HEK293 (cell line): Measurements from ENCODE around the gene SAMHD1.

Source experiments
- CTCF ChIA-PET: fragments of 350-600 bp; formaldehyde crosslinking; extraction: SDS; loops from one replicate; lab custom pipeline; 2021; ENCODE audit warnings: antibody characterized with exemption; lab: Yijun Ruan, JAX
- POLR2A ChIA-PET: fragments of 300-600 bp; formaldehyde crosslinking; extraction: SDS; loops from one replicate; lab custom pipeline; 2020; ENCODE audit warnings: antibody characterized with exemption, inconsistent platforms; lab: Yijun Ruan, JAX
- H3K27ac ChIP-seq: fragments of 200-500 bp; sonication (Bioruptor generic); 2 replicates; pipeline ENCODE4 v1.5.1; 2014; ENCODE audit warnings: low read depth, low read length, control low read depth, inconsistent platforms; ENCODE audit errors: extremely low read depth
- H3K36me3 ChIP-seq, 2 experiments: fragments of 200-500 bp in 1 of 2; sonication (Bioruptor generic) in 1 of 2; 1 replicate in 1 of 2; 2 replicates in 1 of 2; pipeline ENCODE4 v1.5.1; 2014 to 2017; ENCODE audit warnings: inconsistent platforms in 2 of 2, low read length in 2 of 2; ENCODE audit not compliant: control insufficient read depth in 2 of 2, insufficient read depth in 1 of 2
- H3K4me1 ChIP-seq: fragments of 200-500 bp; sonication (Bioruptor generic); 2 replicates; pipeline ENCODE4 v1.5.1; 2014; ENCODE audit warnings: mild to moderate bottlenecking, low read length, inconsistent platforms; ENCODE audit not compliant: control insufficient read depth, insufficient read depth
- H3K4me3 ChIP-seq: 2 replicates; pipeline ENCODE4 v1.5.1; 2011; ENCODE audit warnings: low read depth, mild to moderate bottlenecking, control low read depth, low read length, moderate library complexity
- H3K9me3 ChIP-seq: fragments of 200-500 bp; sonication (Bioruptor generic); 2 replicates; pipeline ENCODE4 v1.5.1; 2014; ENCODE audit warnings: low read depth, low read length, inconsistent platforms; ENCODE audit not compliant: control insufficient read depth, insufficient read depth
- GFI1B ChIP-seq: fragments of 450-650 bp; formaldehyde crosslinking; IDR thresholded peaks from 2 replicates; pipeline ENCODE4 v1.5.1; 2016; ENCODE audit warnings: missing biosample characterization, missing genetic modification characterization
- IKZF3 ChIP-seq: fragments of 450-650 bp; IDR thresholded peaks from 2 replicates; pipeline ENCODE4 v1.5.0; 2018; ENCODE audit warnings: missing biosample characterization, mild to moderate bottlenecking, missing genetic modification characterization, moderate library complexity
- KLF7 ChIP-seq: fragments of 450-650 bp; formaldehyde crosslinking; IDR thresholded peaks from 2 replicates; pipeline ENCODE4 v1.5.1; 2016; ENCODE audit warnings: missing biosample characterization, missing genetic modification characterization, borderline replicate concordance
- SCRT2 ChIP-seq: fragments of 450-650 bp; formaldehyde crosslinking; IDR thresholded peaks from 2 replicates; pipeline ENCODE4 v1.5.1; 2016; ENCODE audit warnings: missing biosample characterization, missing genetic modification characterization
- SP7 ChIP-seq: fragments of 450-650 bp; formaldehyde crosslinking; IDR thresholded peaks from 2 replicates; pipeline ENCODE4 v1.5.1; 2016; ENCODE audit warnings: missing biosample characterization, missing genetic modification characterization
- TSHZ1 ChIP-seq: fragments of 450-650 bp; formaldehyde crosslinking; IDR thresholded peaks from 2 replicates; pipeline ENCODE4 v1.5.1; 2016; ENCODE audit warnings: missing biosample characterization, missing genetic modification characterization, borderline replicate concordance
- WT1 ChIP-seq: fragments of 450-650 bp; formaldehyde crosslinking; IDR thresholded peaks from 2 replicates; pipeline ENCODE4 v1.5.1; 2016; ENCODE audit warnings: missing biosample characterization, missing genetic modification characterization
- ZNF121 ChIP-seq: fragments of 450-650 bp; formaldehyde crosslinking; IDR thresholded peaks from 2 replicates; pipeline ENCODE4 v1.5.1; 2016; ENCODE audit warnings: missing biosample characterization, missing genetic modification characterization
- ZNF132 ChIP-seq: fragments of 450-650 bp; formaldehyde crosslinking; IDR thresholded peaks from 2 replicates; pipeline ENCODE4 v1.5.1; 2017; ENCODE audit warnings: missing biosample characterization, missing genetic modification characterization, borderline replicate concordance
- ZNF16 ChIP-seq: fragments of 450-650 bp; formaldehyde crosslinking; IDR thresholded peaks from 2 replicates; pipeline ENCODE4 v1.5.1; 2016; ENCODE audit warnings: low read depth, missing biosample characterization, missing genetic modification characterization
- ZNF2 ChIP-seq: fragments of 450-650 bp; formaldehyde crosslinking; IDR thresholded peaks from 2 replicates; pipeline ENCODE4 v1.5.1; 2016; ENCODE audit warnings: missing biosample characterization, missing genetic modification characterization
- ZNF274 ChIP-seq, 2 experiments: fragments of 200-500 bp in 1 of 2; fragments of 450-650 bp in 1 of 2; sonication (Bioruptor generic) in 1 of 2; formaldehyde crosslinking in 1 of 2; IDR thresholded peaks; 2 replicates each; pipeline versions ENCODE4 v1.5.1 to v1.6.1; 2014 to 2016; ENCODE audit warnings: borderline replicate concordance in 1 of 2, inconsistent platforms in 1 of 2, low read length in 1 of 2, missing biosample characterization in 1 of 2, missing genetic modification characterization in 1 of 2
- ZNF335 ChIP-seq: fragments of 450-650 bp; formaldehyde crosslinking; conservative IDR thresholded peaks from 2 replicates; pipeline ENCODE4 v1.5.1; 2016; ENCODE audit warnings: missing biosample characterization, missing genetic modification characterization
- ZNF341 ChIP-seq: fragments of 450-650 bp; formaldehyde crosslinking; IDR thresholded peaks from 2 replicates; pipeline ENCODE4; 2016; ENCODE audit warnings: low read depth, missing biosample characterization, missing genetic modification characterization
- ZNF433 ChIP-seq: fragments of 450-650 bp; formaldehyde crosslinking; IDR thresholded peaks from 2 replicates; pipeline ENCODE4 v1.5.1; 2016; ENCODE audit warnings: missing biosample characterization, missing genetic modification characterization, low read depth
- ZNF514 ChIP-seq: fragments of 450-650 bp; formaldehyde crosslinking; IDR thresholded peaks from 2 replicates; pipeline ENCODE4 v1.5.1; 2016; ENCODE audit warnings: missing biosample characterization, missing genetic modification characterization
- ZNF600 ChIP-seq: fragments of 450-650 bp; formaldehyde crosslinking; IDR thresholded peaks from 2 replicates; pipeline ENCODE4 v1.5.1; 2016; ENCODE audit warnings: missing biosample characterization, missing genetic modification characterization
- ZNF624 ChIP-seq: fragments of 450-650 bp; formaldehyde crosslinking; IDR thresholded peaks from 2 replicates; pipeline ENCODE4 v1.5.1; 2017; ENCODE audit warnings: missing biosample characterization, missing genetic modification characterization
- ZNF654 ChIP-seq: fragments of 450-650 bp; formaldehyde crosslinking; IDR thresholded peaks from 2 replicates; pipeline ENCODE4 v1.5.1; 2016; ENCODE audit warnings: low read depth, missing biosample characterization, missing genetic modification characterization
- ZNF664 ChIP-seq: fragments of 450-650 bp; formaldehyde crosslinking; IDR thresholded peaks from 2 replicates; pipeline ENCODE4 v1.5.1; 2016; ENCODE audit warnings: missing biosample characterization, missing genetic modification characterization
- TF ChIP-seq, protein P1 (sequence below): fragments of 450-650 bp; formaldehyde crosslinking; IDR thresholded peaks from 2 replicates; pipeline ENCODE4 v1.5.1; 2016; ENCODE audit warnings: missing biosample characterization, missing genetic modification characterization
- TF ChIP-seq, protein P2 (sequence below): fragments of 450-650 bp; formaldehyde crosslinking; IDR thresholded peaks from 2 replicates; pipeline ENCODE4 v1.5.1; 2016; ENCODE audit warnings: missing biosample characterization, missing genetic modification characterization, borderline replicate concordance
- TF ChIP-seq, protein P3 (sequence below): fragments of 450-650 bp; formaldehyde crosslinking; IDR thresholded peaks from 2 replicates; pipeline ENCODE4 v1.5.1; 2017; ENCODE audit warnings: missing biosample characterization, missing genetic modification characterization

The SAMHD1 gene

GRCh38 chr20:36950414-36951197, 902 bp downstream of the SAMHD1 start:
- ChIA-PET POLR2A (no interaction called here), CTCF (no interaction called here)
- Histone ChIP-seq H3K36me3 (peaks cover 0 to under 1% of the 10 kb centered on the region in 2 experiments; a peak in 2 of 3 replicates), H3K27ac (peak overlapping the region; percentile 51; the same call in 1 of the 2 replicates), H3K9me3 (no peaks in the 10 kb centered on the region), H3K4me1 (peaks cover 6% of the 10 kb centered on the region), H3K4me3 (peak overlapping the region; percentile 88)
- TF ChIP-seq ZNF341 (tag by site-specific recombination) (peak; percentile 36; the same call in 1 of the 2 replicates), ZNF16 (tag by site-specific recombination) (no peak), ZNF2 (tag by site-specific recombination) (no peak), ZNF274 (IDR thresholded peaks at IDR 0.05; ENCODE audit: low read length) (no peak), ZNF274 (tag by site-specific recombination; IDR thresholded peaks at IDR 0.05; ENCODE audit: borderline replicate concordance) (no peak), ZNF514 (tag by site-specific recombination) (no peak), TSHZ1 (tag by site-specific recombination) (no peak), ZNF433 (tag by site-specific recombination) (no peak), IKZF3 (tag by site-specific recombination) (peak; percentile 44), ZNF600 (tag by site-specific recombination) (peak; percentile 97), ZNF335 (tag by site-specific recombination) (0 out of 2 replicates have a peak, but pooled peaks have one; percentile 68), SCRT2 (tag by site-specific recombination) (0 out of 2 replicates have a peak, but pooled peaks have one; percentile 7), ZNF121 (tag by site-specific recombination) (peak; percentile 25; the same call in 1 of the 2 replicates)
- TF ChIP-seq, protein P1, sequence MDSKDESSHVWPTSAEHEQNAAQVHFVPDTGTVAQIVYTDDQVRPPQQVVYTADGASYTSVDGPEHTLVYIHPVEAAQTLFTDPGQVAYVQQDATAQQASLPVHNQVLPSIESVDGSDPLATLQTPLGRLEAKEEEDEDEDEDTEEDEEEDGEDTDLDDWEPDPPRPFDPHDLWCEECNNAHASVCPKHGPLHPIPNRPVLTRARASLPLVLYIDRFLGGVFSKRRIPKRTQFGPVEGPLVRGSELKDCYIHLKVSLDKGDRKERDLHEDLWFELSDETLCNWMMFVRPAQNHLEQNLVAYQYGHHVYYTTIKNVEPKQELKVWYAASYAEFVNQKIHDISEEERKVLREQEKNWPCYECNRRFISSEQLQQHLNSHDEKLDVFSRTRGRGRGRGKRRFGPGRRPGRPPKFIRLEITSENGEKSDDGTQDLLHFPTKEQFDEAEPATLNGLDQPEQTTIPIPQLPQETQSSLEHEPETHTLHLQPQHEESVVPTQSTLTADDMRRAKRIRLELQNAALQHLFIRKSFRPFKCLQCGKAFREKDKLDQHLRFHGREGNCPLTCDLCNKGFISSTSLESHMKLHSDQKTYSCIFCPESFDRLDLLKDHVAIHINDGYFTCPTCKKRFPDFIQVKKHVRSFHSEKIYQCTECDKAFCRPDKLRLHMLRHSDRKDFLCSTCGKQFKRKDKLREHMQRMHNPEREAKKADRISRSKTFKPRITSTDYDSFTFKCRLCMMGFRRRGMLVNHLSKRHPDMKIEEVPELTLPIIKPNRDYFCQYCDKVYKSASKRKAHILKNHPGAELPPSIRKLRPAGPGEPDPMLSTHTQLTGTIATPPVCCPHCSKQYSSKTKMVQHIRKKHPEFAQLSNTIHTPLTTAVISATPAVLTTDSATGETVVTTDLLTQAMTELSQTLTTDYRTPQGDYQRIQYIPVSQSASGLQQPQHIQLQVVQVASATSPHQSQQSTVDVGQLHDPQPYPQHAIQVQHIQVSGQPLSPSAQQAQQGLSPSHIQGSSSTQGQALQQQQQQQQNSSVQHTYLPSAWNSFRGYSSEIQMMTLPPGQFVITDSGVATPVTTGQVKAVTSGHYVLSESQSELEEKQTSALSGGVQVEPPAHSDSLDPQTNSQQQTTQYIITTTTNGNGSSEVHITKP = peak; percentile 59
- TF ChIP-seq, protein P2, sequence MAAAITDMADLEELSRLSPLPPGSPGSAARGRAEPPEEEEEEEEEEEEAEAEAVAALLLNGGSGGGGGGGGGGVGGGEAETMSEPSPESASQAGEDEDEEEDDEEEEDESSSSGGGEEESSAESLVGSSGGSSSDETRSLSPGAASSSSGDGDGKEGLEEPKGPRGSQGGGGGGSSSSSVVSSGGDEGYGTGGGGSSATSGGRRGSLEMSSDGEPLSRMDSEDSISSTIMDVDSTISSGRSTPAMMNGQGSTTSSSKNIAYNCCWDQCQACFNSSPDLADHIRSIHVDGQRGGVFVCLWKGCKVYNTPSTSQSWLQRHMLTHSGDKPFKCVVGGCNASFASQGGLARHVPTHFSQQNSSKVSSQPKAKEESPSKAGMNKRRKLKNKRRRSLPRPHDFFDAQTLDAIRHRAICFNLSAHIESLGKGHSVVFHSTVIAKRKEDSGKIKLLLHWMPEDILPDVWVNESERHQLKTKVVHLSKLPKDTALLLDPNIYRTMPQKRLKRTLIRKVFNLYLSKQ (tag by site-specific recombination) = no peak

GRCh38 chr20:36941401-36941835, 10.1 kb downstream of the SAMHD1 start:
- CTCF ChIA-PET = no interaction called here
- Histone ChIP-seq H3K9me3 (no peaks in the 10 kb centered on the region), H3K4me3 (no peak overlapping the region)
- TF ChIP-seq, protein P3, sequence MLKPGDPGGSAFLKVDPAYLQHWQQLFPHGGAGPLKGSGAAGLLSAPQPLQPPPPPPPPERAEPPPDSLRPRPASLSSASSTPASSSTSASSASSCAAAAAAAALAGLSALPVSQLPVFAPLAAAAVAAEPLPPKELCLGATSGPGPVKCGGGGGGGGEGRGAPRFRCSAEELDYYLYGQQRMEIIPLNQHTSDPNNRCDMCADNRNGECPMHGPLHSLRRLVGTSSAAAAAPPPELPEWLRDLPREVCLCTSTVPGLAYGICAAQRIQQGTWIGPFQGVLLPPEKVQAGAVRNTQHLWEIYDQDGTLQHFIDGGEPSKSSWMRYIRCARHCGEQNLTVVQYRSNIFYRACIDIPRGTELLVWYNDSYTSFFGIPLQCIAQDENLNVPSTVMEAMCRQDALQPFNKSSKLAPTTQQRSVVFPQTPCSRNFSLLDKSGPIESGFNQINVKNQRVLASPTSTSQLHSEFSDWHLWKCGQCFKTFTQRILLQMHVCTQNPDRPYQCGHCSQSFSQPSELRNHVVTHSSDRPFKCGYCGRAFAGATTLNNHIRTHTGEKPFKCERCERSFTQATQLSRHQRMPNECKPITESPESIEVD (tag by site-specific recombination) = peak; percentile 50; the same call in 1 of the 2 replicates
- TF ChIP-seq ZNF624 (tag by site-specific recombination) = no peak
- no peak for TF ChIP-seq ZNF16 (tag by site-specific recombination)
- TF ChIP-seq ZNF514 (tag by site-specific recombination) = no peak
- no peak for TF ChIP-seq ZNF654 (tag by site-specific recombination)
- TF ChIP-seq ZNF600 (tag by site-specific recombination) = no peak
- TF ChIP-seq WT1 = peak; percentile 88
- peak; percentile 65; the same call in 1 of the 2 replicates for TF ChIP-seq SP7 (tag by site-specific recombination)
- peak; percentile 63; the same call in 1 of the 2 replicates for TF ChIP-seq ZNF664 (tag by site-specific recombination)
- TF ChIP-seq GFI1B (tag by site-specific recombination) = no peak
- no peak for TF ChIP-seq KLF7 (tag by site-specific recombination)
- no peak for TF ChIP-seq ZNF132 (tag by site-specific recombination)
- TF ChIP-seq, all 188 proteins: peak for 4
- no peak overlapping the region for H3K27ac ChIP-seq
- H3K36me3 ChIP-seq = peaks cover 17 to 26% of the 10 kb centered on the region in 2 experiments
- POLR2A ChIA-PET = no interaction called here
- no peaks in the 10 kb centered on the region for H3K4me1 ChIP-seq
